Right renal cortex interstitium (tissue), 3 donors: ENCODE data around the gene OVAAL. TPM values are rescaled to one million over a fixed set of nuclear protein-coding genes. Genes with fewer than 3 reads are reported as not detected.

Source experiments
- DNase-seq, 3 donors: peaks; one replicate each; pipeline ENCODE4 v3.0.0-alpha.2; 2013; ENCODE audit warnings: low read depth in 3 of 3, low spot score in 2 of 3
- polyA plus RNA-seq, 3 donors: library from polyadenylated mRNA; unstranded; fragments of 120-200 nt; gene quantifications; one replicate each; pipeline ENCODE4 v1.2.1, GENCODE V29; 2013; ENCODE audit not compliant: insufficient read length in 3 of 3

Gene OVAAL
- polyA plus RNA-seq = not detected

DNA sequence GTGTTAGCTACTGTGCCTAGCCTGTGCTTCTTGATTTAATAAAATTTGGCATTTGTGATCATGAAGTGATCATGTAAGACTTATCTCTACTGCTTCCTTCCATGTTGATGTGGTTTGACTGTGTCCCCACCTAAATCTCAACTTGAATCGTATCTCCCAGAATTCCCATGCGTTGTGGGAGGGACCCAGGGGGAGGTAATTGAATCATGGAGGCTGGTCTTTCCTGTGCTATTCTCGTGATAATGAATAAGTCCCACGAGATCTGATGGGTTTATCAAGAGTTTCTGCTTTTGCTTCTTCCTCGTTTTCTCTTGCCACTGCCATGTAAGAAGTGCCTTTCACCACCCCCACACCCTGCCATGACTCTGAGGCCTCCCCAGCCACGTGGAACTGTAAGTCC, at the start of gene OVAAL:
Gene OVAAL (plus strand): TSS at position 301 of the 400 bp plus-strand sequence.
- DNase-seq = no peak

DNA sequence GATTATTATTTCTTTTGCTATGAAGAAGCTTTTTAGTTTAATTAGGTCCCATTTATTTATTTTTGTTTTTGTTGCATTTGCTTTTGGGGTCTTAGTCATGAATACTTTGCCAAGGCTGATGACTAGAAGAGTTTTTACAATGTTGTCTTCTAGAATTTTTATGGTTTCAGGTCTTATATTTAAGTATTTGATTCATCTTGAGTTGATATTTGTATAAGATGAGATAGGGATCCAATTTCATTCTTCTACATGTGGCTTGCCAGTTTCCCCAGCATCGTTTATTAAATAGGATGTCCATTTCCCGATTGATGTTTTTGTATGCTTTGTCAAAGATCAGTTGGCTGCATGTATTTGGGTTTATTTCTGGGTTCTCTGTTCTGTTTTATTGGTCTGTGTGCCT, 47.9 kb upstream of the OVAAL start:
- no peak for DNase-seq

DNA sequence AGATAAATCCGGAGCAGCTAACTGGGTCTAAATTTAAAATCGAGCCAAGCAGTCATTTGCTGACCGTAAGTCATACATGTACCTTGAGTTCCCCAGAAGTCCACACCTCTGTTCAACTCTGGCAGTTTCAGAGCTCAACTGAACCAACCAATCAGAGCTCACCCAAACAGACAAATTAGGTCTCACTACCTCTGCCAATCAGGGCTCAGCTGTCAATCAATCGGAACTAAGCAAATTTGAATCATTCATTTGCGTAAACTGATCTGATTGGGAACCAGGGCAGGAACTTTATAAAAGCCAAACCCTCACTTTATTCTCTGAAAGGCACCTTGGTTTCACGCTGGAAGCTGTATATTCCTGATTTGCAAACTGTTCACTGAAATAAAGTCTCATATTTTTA, 45.2 kb upstream of the OVAAL start:
- DNase-seq = no peak

DNA sequence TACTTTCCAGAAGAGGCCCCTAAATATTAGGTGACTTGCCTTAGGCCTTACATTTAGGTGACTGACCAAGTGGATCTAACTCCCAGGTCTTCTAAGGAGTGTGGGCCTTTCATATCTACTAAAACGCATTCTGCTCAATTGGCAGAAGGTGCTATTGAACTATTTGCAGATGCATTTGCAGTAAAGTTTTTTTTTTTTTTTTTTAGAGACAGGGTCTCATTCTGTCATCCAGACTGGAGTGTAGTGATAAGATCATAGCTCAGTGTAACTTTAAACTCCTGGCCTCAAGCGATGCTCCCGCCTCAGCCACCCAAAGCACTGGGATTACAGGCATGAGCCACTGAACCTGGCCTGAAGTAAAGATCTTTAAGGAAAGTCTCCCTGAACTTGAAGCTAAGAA, 43.4 kb upstream of the OVAAL start:
- no peak for DNase-seq

DNA sequence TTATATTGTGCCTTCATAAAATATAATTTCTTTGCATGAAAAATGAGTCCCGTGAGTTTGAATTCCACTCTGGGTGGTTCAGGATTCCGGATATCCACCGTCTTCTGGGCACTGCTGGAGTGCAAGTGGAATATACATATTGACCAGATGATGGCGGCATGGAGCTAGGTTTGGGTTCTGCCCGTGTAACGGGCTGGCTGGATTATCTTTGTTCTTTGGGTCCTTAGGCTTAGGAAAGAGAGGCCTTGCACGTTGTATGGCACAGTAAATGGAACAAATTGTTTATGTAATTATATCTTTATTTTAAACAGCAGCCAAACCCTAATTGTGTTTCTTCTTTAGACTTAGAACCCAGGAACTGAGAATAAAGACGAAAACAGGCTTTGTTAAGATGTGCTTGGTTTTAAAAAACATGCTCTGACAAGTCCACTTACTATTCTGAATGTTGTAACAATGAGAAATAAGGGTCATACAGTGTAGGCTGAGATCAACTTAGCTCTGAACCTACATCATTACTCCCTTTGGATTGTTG, 42.8 kb upstream of the OVAAL start:
- peak in 2 of 3 donors; percentile 40 to 70 for DNase-seq

DNA sequence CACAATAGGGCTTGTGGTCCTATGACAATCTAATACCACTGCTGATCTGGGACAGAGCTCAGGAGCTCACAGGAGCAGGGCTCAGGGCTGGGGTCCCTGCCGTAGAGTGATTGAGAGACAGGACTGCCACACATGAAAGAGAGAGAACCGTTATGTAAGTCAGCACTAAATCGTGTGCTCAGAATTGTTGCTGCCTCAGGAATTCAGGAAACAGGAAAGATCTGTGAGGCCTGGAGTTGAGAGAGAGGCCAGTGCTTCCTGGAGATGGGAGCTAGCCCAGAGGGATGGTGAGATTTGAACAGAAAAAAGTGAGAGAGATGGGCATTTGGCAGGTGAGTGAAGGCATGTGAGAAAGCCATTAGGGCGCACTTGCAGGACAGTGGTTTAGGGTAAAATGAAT, 38.9 kb upstream of the OVAAL start:
- DNase-seq = no peak

DNA sequence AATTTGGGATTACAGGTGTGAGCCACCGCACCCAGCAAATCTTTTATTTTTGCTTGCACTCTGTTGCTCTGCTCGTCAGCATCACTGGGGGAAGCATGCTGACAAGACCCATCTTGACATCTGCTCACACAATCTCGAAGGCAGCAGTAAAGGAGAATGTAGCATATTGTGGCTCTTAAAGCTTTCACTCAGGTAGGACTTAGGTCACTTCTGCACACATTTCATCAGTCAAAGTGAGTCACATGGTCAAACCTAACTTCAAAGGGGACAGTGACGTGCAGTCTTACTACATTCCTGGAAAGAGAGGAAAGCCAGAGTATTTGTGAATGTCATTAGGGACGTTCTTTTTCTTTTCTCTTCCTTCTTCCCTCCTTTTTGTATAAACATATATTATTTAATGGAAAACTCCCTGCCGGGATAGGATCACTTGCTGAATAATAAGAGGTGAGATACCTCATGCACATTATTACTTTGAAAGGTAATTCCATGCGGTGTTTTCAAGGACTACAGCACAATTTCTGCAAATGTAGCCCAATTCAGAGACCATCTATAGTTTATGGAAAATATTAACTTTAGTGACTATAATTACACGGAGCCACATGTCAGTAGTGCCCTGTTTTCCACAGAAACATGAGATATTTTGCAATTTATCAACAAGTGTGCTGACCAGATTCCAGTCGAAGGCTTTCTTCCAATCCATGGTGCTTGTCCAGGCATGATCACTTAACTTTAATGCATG, 37.1 kb upstream of the OVAAL start:
- DNase-seq = no peak

DNA sequence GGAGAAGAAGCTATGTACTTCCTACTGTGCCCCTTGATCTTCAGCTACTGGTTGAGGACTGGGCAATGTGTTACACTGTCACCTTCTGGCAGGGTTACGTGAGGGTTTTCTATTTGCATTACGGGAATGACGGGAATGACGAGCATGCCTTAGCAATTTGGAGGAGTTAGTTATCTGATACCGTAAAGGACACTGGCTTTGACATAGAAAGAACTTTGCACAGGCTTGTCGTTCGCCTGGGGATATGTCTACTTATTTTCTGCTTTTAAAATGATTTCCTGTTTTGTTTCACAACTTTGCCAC, 36.6 kb upstream of the OVAAL start:
- no peak for DNase-seq

DNA sequence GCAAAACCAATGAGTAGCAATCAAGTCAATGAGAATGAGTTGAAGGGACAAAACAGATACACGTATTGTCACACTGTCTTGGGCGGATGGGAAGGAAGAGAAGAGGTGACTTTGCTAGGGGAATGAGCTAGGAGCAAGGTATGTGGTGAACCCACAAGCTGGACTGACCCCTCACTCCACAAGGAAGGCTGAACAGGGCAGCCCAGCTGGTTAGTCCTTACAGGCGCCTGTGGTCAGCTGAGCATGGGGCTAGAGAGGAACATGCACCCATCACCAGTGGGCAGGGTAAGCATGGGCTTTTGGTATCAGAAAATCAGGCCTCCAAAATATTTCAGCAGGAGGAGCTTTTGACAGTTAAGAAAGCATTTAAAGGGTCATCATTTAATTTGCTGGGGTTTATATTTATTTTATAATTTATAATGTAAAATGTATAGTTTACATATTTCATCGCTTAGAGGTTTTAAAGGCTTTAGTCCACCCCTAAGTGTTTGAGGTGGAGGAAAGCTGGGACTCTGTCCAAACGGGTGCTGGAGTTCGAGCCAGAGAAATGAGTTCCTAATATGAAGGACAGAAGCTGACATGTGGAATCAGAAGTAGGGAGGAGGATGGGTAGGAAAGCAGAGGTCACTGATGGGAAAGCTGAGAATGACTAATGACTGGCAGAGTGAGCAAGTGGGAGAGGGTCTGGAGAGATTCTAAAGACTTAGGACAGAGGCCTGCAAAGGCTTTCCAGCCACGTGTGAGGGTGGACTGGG, 34.4 kb upstream of the OVAAL start:
- no peak for DNase-seq

DNA sequence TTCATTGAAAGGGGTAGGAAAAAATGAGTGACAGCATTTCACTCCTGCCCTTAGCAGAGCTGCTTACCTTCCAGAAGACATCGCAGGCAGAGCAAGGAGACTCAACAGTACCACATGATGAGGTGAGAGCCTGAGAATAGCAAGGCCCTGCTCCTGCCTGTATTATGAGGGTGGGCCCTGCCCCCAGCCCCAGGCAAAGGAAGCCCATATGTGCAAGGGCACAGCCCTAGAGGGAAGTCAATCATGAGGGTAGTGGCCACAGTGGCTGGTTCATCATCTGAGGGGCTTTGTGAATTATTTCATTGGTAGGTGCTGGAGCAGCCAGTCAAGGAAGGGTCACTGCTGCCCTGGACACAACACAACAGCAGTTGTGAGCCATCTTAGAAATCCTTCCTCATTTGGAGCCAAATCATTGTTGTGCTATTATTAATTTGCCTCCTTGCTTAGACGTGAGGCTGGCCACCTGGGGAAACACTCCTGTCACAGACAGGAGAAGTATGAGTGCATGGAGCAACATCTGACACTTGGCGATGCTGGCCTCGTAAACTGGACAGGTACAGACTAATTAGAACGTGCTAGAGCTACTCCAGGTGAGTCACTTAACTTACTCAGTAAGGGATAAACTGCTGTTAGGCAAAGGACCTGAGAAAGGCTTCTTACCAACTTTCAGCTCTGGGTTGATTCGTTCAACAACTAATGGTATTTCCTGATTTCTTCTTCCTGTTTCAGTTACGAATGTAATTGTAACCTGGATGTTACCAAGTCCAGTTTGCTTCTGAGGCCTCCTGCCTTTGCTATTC, 33.6 kb upstream of the OVAAL start:
- DNase-seq = no peak

DNA sequence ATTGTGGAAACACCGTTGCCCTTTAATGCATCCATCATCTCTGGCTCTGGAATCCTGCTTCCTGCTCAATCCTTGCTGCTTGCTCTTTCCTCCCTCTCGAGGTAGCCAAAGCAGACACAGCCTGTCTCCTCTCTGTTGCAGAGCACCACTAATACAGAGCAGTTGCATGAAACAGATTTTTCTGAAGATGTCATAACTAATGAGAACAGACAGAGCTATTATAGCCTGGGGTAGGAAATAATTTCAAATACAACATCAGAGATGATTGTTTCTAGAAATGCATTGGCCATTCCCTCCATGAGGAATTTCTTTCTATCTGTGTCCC, 33.1 kb upstream of the OVAAL start:
- DNase-seq = no peak

DNA sequence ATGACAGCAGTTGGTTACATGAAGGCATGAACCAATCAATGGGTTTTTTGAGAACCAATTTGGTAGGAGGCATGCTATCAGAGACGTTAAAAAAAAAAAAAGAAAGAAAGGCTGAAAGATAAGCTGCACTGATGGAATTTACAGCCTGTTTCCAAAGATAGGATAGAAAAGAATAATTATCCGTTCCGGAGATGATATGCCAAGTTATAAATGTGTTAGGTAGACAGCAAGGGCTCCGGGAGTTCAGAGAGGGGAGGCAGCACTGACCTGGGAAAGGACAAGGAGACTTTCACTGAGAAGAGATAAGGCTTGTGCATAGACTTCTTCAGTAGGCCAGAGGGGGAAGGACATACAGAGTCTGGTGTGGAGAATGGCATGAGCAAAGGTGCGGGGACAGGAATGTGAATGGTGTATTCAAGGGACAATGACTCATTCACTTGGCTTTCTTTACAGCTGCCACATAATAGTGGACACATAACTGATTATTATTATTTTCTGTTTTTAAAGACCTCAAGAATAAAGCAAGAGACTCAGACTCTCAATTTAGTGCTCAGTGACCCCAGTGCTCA, 31.6 kb upstream of the OVAAL start:
- DNase-seq = no peak

DNA sequence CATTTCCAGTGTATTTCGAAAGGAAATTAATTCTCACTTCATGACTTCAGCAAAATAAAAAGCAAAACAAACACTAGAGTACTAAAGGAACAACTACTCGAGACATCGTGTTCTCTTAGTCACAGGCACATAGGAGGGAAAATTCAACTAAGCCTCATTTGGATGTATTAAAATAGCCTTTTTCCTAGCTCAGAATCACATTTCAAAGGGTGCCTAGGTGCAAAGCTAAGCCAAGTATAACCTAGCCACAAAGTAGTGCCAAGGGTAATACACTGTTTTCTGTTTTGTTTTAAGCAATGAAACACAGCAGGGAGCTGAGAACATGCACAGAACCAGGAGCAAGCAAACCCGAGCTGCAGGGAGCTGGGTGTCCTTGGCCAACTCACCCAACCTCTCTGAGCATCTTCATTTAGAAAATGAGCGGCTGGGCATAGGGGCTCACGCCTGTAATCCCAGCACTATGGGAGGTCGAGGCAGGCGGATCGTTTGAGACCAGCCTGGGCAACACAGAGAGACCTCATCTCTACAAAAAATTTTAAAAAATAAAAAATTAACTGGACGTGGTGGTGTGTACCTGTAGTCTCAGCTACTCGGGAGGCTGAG, 29.8 kb upstream of the OVAAL start:
- DNase-seq = no peak

DNA sequence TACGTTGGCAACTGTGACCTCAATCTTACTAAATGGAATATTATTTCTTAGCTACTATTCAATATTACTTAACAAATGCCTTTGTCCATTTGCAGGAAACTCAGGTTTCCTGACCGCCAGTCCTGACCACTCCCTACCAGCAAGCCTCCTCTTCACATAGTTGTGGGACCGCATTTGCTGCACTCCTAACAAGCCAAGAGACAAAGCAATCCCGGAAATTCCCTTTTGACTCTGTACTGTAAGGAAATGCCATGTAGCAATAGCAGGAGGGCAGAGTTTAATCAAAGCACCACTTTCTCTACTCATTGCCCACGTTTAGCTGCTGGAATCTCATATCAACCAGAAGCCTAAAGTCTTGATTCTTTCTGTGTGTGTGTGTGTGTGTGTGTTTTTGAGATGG, 28.3 kb upstream of the OVAAL start:
- no peak for DNase-seq

DNA sequence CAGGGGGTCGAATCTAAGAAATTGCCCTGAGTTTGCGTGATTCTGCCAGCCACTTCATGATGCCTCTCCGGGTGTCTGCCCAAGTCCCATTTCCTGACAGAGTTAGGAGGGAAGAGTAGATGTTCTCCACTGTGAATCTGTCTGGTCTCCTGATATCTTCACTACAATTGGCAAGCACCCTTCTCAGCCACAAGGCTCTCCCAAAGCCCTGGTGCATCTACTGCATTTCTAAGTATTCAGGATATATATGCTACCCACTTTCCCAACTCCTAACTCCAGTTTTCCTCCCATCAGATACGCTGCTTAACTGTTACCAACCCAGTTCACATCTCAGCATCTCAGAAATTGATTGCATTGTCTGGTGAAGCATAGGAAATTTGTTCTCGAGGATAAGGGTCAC, 25.9 kb upstream of the OVAAL start:
- DNase-seq = no peak

DNA sequence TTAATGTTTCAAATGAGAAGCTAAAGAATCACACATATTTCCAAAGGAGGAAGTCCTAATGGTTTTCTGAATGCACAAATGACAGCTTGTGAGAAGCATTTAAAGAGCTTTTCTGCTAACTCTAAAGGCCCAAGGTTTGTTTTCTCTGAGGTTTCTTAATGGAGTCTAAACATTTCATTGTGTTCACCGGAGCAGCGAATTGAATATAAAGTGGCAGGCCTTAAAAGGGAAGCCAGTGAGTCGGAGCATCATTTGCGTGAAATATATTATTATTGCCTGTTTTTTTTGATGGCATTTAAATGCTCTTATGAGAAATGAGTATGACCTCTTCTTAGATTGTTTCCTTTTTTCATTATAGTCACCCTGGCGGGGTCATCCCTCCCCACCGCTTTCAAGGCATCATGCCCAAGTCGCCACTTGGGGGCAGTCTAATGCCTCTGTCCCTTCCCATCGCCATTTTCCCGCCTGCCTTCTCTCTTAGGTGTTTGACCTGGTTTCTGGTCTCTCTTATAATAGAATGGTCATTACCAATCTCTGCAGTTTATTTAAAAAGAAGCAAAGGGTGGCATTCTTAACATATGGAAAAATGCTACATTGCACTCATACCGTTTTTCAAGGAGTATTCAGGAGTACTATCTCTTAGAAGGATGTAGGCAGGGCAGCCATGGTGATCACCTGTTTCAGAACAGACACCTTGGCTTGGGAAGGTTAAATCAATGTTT, 25.3 kb upstream of the OVAAL start:
- DNase-seq = peak in 2 of 3 donors; percentile 40 to 42

DNA sequence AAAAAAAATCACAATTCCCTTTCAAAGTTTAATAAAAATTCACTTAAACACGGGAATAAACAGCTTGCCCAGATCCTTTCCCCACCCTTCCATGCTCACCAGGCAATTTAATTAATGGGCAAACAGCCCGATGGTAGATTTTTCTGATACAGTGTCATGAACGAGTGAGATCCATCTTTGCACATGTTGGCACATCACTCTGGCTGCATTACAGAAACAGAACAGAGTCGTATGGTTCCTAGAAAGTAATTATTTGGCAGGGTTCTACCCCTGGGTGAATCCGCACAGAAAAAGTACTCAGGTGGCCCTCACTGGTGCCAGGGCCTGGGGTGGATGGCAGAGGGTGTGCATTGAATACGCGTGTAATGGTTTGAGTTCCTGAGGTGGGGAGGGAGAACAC, 24.6 kb upstream of the OVAAL start:
- DNase-seq = no peak

DNA sequence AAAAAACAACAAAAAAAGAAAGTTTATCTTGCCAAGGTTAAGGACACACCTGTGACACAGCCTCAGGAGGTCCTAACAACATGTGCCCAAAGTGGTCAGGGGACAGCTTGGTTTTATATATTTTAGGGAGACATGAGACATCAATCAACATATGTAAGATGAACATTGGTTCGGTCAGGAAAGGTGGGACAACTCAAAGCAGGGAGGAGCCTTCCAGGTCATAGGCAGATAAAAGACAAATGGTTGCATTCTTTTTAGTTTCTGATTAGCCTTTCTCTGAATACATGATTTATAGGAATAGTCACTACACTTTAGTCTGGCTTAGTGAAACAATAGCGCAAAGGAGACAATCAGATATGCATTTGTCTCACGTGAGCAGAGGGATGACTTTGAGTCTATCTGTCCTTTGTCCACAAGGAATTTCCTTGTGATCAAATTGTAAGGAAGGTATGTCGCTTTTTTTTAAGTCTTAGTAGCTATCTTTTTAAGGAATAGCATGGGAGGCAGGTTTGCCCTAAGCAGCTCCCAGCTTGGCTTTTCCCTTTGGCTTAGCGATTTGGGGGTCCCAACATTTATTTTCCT, 23.3 kb upstream of the OVAAL start:
- no peak for DNase-seq

DNA sequence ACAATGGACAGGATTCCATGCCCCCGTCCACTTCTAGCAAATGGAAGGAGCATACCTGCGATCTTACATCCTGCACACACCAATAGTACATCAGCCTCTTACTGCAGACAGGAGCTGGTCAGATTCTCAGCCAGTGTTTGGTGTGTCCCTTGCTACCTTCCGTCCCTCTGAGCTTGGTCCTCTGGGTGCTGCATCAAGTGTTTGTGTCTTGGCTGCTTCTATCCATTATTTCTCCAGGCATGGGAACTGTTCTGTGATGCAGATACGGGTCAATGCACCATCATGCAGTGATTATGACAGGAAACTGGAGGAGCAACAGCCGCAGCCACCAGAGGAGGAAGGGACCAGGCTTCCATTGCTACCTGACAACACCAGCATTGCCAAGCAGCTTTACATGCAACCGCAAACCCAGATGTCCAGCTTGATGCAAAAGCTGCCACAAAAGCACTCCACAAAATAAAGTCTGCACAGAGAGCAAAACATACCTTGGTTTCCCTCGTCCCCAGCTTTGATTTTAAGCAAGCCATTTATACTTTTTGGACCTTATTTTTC, 21.9 kb upstream of the OVAAL start:
- DNase-seq = no peak

DNA sequence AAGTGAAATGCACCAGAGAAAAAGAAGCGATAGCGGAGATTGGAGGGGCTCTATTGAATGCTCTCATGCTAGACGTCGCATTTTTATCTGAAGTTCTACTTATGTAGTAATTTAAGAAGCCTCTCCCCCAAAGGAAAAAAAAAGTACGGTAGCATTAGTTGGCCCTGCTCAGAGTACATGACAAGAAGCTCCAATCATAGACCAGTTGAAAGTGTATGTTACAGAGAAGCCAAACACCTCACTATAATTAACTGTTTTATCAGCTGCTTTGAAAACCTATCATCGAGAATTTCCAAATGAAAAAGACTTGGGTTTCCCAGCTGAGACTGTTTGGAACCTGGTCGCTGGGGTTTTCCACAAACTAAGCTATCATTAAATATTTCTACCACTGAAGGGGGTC, 19.6 kb upstream of the OVAAL start:
- DNase-seq = no peak
